ENCODE data around the gene HMGA1.

DNA sequence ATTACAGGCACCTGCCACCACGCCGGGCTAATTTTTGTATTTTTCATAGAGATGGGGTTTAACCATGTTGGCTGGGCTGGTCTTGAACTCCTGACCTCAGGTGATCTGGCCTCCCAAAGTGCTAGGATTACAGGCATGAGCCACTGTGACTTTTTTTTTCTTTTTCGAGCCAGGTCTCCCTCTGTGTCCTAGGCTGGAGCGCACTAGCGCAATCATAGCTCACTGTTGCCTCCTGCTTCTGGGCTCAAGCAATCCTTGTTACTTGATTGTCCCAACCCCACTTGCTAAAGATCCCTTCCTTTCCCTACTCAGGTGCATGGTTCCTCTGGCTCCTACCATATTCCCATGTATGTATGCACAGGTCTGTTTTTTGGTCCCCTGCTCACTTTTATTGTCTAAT, 39.5 kb downstream of the HMGA1 start:
- TF ChIP-seq POLR2A (IDR thresholded peaks at IDR 0.05), result no peak
- TF ChIP-seq, protein P1, sequence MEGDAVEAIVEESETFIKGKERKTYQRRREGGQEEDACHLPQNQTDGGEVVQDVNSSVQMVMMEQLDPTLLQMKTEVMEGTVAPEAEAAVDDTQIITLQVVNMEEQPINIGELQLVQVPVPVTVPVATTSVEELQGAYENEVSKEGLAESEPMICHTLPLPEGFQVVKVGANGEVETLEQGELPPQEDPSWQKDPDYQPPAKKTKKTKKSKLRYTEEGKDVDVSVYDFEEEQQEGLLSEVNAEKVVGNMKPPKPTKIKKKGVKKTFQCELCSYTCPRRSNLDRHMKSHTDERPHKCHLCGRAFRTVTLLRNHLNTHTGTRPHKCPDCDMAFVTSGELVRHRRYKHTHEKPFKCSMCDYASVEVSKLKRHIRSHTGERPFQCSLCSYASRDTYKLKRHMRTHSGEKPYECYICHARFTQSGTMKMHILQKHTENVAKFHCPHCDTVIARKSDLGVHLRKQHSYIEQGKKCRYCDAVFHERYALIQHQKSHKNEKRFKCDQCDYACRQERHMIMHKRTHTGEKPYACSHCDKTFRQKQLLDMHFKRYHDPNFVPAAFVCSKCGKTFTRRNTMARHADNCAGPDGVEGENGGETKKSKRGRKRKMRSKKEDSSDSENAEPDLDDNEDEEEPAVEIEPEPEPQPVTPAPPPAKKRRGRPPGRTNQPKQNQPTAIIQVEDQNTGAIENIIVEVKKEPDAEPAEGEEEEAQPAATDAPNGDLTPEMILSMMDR (IDR thresholded peaks at IDR 0.05), result no peak

All from uterus (tissue), 2 donors.